Panc1 (cell line): ENCODE measurements around the gene C11orf21.

ENCODE experiments used
- CTCF ChIP-seq: fragments of 450-650 bp; IDR thresholded peaks from 2 replicates; pipeline ENCODE4 v1.5.1; 2017; ENCODE audit warnings: mild to moderate bottlenecking
- SIN3A ChIP-seq: IDR thresholded peaks from 2 replicates; pipeline ENCODE4 v1.6.1; 2012; ENCODE audit warnings: low read depth, mild to moderate bottlenecking, low read length, moderate library complexity, borderline replicate concordance; ENCODE audit not compliant: insufficient read depth
- TCF7L2 ChIP-seq: IDR thresholded peaks from 2 replicates; pipeline ENCODE4 v1.6.1; 2011; ENCODE audit warnings: mild to moderate bottlenecking, low read depth, low read length, inconsistent platforms

- no peak for TF ChIP-seq TCF7L2
- no peak for TF ChIP-seq CTCF
- no peak for TF ChIP-seq SIN3A
Measured at GRCh38 chr11:2251138-2251537, 50.6 kb downstream of the C11orf21 start.
